Mesenchymal stem cell (in vitro differentiated cells and primary cell): Measurements from ENCODE around the gene BSG.
"Not testable (repeated sequence)": the region's sequence is repeated elsewhere in the genome, so short reads cannot be mapped to it uniquely, and the experiment has no call there.

Experiments used
- DNase-seq: peaks from one replicate; pipeline ENCODE4 v3.0.0-alpha.2; 2013
- H2AFZ ChIP-seq: one replicate; pipeline ENCODE4 v1.6.1; 2013; ENCODE audit warnings: low read depth, mild to moderate bottlenecking, control low read depth, inconsistent platforms, low read length, moderate library complexity
- H2AK5ac ChIP-seq: 2 replicates; pipeline ENCODE4 v1.6.1; 2013; ENCODE audit warnings: low read length, moderate library complexity, mild to moderate bottlenecking, inconsistent platforms; ENCODE audit not compliant: severe bottlenecking
- H2BK120ac ChIP-seq: one replicate; pipeline ENCODE4 v1.6.1; 2013; ENCODE audit warnings: low read depth, mild to moderate bottlenecking, inconsistent platforms, low read length, moderate library complexity
- H2BK12ac ChIP-seq, 2 experiments: one replicate each; pipeline ENCODE4 v1.6.1; 2013; ENCODE audit warnings: inconsistent platforms in 2 of 2, low read length in 2 of 2, mild to moderate bottlenecking in 2 of 2, moderate library complexity in 2 of 2, control low read depth in 1 of 2
- H2BK15ac ChIP-seq: one replicate; pipeline ENCODE4 v1.6.1; 2013; ENCODE audit warnings: mild to moderate bottlenecking, low read depth, inconsistent platforms; ENCODE audit not compliant: poor library complexity, severe bottlenecking
- H2BK5ac ChIP-seq: 2 replicates; pipeline ENCODE4 v1.6.1; 2013; ENCODE audit warnings: low read depth, mild to moderate bottlenecking, low read length, control low read depth, inconsistent platforms; ENCODE audit not compliant: poor library complexity, severe bottlenecking
- H3K14ac ChIP-seq, 2 experiments: one replicate each; pipeline ENCODE4 v1.6.1; 2013; ENCODE audit warnings: inconsistent platforms in 2 of 2, low read length in 2 of 2, control low read depth in 1 of 2, mild to moderate bottlenecking in 1 of 2, moderate library complexity in 1 of 2
- H3K18ac ChIP-seq, 2 experiments: one replicate each; pipeline ENCODE4 v1.6.1; 2013; ENCODE audit warnings: inconsistent platforms in 2 of 2, low read length in 2 of 2, control low read depth in 1 of 2, low read depth in 1 of 2, mild to moderate bottlenecking in 1 of 2
- H3K23ac ChIP-seq, 2 experiments: one replicate each; pipeline ENCODE4 v1.6.1; 2013; ENCODE audit warnings: inconsistent platforms in 2 of 2, low read length in 2 of 2, mild to moderate bottlenecking in 2 of 2, moderate library complexity in 2 of 2, control low read depth in 1 of 2
- H3K27ac ChIP-seq: 2 replicates; pipeline ENCODE4 v1.5.1; 2013; ENCODE audit warnings: mild to moderate bottlenecking, moderate library complexity, low read length, control low read depth, inconsistent platforms; ENCODE audit not compliant: poor library complexity, severe bottlenecking
- H3K27me3 ChIP-seq, 2 experiments: 2 replicates each; pipeline versions ENCODE4 v1.6.1 to v1.7.0; 2013; ENCODE audit warnings: low read length in 2 of 2, mild to moderate bottlenecking in 2 of 2, moderate library complexity in 2 of 2, control low read depth in 1 of 2, inconsistent platforms in 1 of 2; ENCODE audit not compliant: control insufficient read depth in 1 of 2, insufficient read depth in 1 of 2
- H3K36me3 ChIP-seq, 2 experiments: 2 replicates each; pipeline versions ENCODE4 v1.6.1 to v1.7.0; 2013; ENCODE audit warnings: low read length in 2 of 2, control low read depth in 1 of 2, inconsistent platforms in 1 of 2, low read depth in 1 of 2, mild to moderate bottlenecking in 1 of 2; ENCODE audit not compliant: insufficient read depth in 2 of 2, control insufficient read depth in 1 of 2
- H3K4ac ChIP-seq, 2 experiments: one replicate each; pipeline ENCODE4 v1.6.1; 2013; ENCODE audit warnings: inconsistent platforms in 2 of 2, low read length in 2 of 2, mild to moderate bottlenecking in 2 of 2, moderate library complexity in 2 of 2, control low read depth in 1 of 2, low read depth in 1 of 2
- H3K4me1 ChIP-seq: 2 replicates; pipeline ENCODE4 v1.6.1; 2013; ENCODE audit warnings: low read depth, low read length, control low read depth; ENCODE audit not compliant: control insufficient read depth, insufficient read depth
- H3K4me2 ChIP-seq: 2 replicates; pipeline ENCODE4 v1.6.1; 2013; ENCODE audit warnings: low read length, mild to moderate bottlenecking, inconsistent platforms; ENCODE audit not compliant: poor library complexity, severe bottlenecking
- H3K4me3 ChIP-seq, 2 experiments: 2 replicates each; pipeline versions ENCODE4 v1.5.1 to v1.7.0; 2013; ENCODE audit warnings: low read length in 2 of 2, mild to moderate bottlenecking in 2 of 2, control low read depth in 1 of 2, low read depth in 1 of 2; ENCODE audit not compliant: insufficient read depth in 1 of 2
- H3K79me1 ChIP-seq: replicated peaks from 2 replicates; pipeline ENCODE4 v1.6.1; 2013; ENCODE audit warnings: mild to moderate bottlenecking, control low read depth, low read length, inconsistent platforms; ENCODE audit not compliant: poor library complexity, severe bottlenecking
- H3K9ac ChIP-seq: 2 replicates; pipeline ENCODE4 v1.7.0; 2013; ENCODE audit warnings: mild to moderate bottlenecking, low read length, moderate library complexity
- H3K9me3 ChIP-seq: 2 replicates; pipeline ENCODE4 v1.7.0; 2013; ENCODE audit warnings: mild to moderate bottlenecking, low read length; ENCODE audit not compliant: control insufficient read depth
- H4K8ac ChIP-seq: one replicate; pipeline ENCODE4 v1.6.1; 2013; ENCODE audit warnings: inconsistent platforms, mild to moderate bottlenecking, low read length, moderate library complexity
- H4K91ac ChIP-seq: one replicate; pipeline ENCODE4 v1.6.1; 2013; ENCODE audit warnings: mild to moderate bottlenecking, low read length, inconsistent platforms
- WGBS: methylation state at CpG from one replicate; pipeline ENCODE4 v1.1.7; 2013; ENCODE audit warnings: mixed read lengths; 5-methylcytosine and 5-hydroxymethylcytosine counted together

The BSG gene

DNA sequence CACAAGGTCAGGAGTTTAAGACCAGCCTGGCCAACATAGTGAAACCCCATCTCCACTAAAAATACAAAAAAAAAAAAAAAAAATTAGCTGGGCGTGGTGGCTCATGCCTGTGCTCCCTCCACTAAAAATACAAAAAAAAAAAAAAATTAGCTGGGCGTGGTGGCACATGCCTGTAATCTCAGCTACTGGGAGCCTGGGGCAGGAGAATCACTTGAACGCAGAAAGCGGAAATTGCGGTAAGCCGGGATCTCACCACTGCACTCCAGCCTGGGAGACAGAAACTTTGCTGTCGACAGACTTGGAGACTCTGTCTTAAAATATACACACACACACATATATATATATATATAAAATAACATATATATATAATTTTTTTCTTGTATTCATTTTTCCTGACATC is 54.2 kb downstream of the BSG start:
- peaks cover 17% of the 10 kb centered on the region for H3K79me1 ChIP-seq
- H2AK5ac ChIP-seq, H3K4me3 ChIP-seq, H3K4ac ChIP-seq, H4K91ac ChIP-seq, DNase-seq, H2BK5ac ChIP-seq, H4K8ac ChIP-seq, H3K18ac ChIP-seq, H3K4me2 ChIP-seq, H2BK12ac ChIP-seq, H3K27me3 ChIP-seq, H3K9ac ChIP-seq, H3K14ac ChIP-seq, H3K23ac ChIP-seq, H2BK120ac ChIP-seq, H2AFZ ChIP-seq, H3K27ac ChIP-seq, H3K9me3 ChIP-seq, H2BK15ac ChIP-seq: not testable (repeated sequence)
- H3K4me1 ChIP-seq: peaks cover 35% of the 10 kb centered on the region
- 84% methylated on average over 4 of the region's 7 CpGs for WGBS
- peaks cover 42 to 58% of the 10 kb centered on the region in 2 experiments for H3K36me3 ChIP-seq

DNA sequence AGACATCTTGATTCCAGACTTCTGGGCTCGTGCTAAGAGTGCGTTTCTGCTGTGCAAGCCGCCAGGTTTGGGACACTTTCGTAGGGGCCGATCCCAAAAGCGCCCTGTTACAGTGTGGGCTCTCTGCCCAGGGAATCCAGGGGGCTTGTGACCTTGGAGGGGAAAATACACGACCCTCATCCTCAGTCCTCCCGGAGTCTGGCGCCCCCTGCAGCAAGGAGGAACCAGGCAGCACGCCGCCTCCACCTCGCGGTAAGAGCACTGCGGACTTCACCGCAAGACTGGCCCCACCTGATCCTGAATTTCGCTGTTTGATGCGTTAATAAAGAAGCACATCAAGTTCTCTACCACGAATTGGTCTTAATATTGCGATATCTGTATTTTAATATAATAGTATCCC is 55.8 kb downstream of the BSG start:
- Histone ChIP-seq H3K79me1 (peaks cover 20% of the 10 kb centered on the region), H3K4me2 (no peak overlapping the region), H3K9me3 (no peaks in the 10 kb centered on the region), H2AFZ (no peak overlapping the region), H2BK120ac (no peak overlapping the region), H3K23ac (no peak overlapping the region), H2BK15ac (no peak overlapping the region), H3K27me3 (no peaks in the 10 kb centered on the region), H3K4ac (no peak overlapping the region), H3K18ac (no peak overlapping the region), H3K4me1 (peaks cover 37% of the 10 kb centered on the region), H3K9ac (no peak overlapping the region), H3K4me3 (no peak overlapping the region), H4K8ac (no peak overlapping the region), H2BK12ac (no peak overlapping the region), H3K27ac (no peak overlapping the region), H4K91ac (no peak overlapping the region), H3K14ac (no peak overlapping the region), H3K36me3 (peaks cover 42% of the 10 kb centered on the region in 2 experiments), H2AK5ac (no peak overlapping the region), H2BK5ac (no peak overlapping the region)
- WGBS: 92% methylated on average over 16 of the region's 19 CpGs
- DNase-seq: no peak

DNA sequence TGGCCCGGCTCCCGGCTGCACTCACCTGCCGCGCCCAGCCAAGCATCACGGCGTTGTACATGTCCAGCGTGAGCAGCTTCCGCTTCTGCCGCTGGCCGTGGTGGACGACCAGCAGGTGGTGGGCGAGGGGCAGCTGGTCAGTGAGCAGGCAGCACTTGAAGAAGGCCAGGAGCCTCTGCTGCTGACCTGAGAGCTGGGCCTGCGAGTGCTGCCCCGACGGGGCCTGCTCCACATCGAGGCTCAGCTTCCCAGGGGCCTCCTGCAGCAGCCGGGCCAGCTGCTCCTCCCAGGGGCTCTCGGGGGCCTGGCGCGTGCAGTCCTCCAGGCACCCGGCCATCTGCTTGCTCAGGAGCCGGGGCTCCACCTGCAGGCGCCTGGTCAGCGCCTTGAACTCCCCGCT is 57.1 kb downstream of the BSG start:
- not testable (repeated sequence) for H3K4me3 ChIP-seq, H3K27me3 ChIP-seq, H2BK5ac ChIP-seq, H2BK120ac ChIP-seq, H3K4me2 ChIP-seq, H3K4ac ChIP-seq, H3K27ac ChIP-seq, H2AK5ac ChIP-seq, H4K91ac ChIP-seq, H3K18ac ChIP-seq, H3K14ac ChIP-seq, H2BK15ac ChIP-seq, H4K8ac ChIP-seq, H3K9ac ChIP-seq, H2AFZ ChIP-seq, H3K23ac ChIP-seq, H2BK12ac ChIP-seq, H3K9me3 ChIP-seq, DNase-seq
- Histone ChIP-seq H3K79me1 (peaks cover 25% of the 10 kb centered on the region), H3K36me3 (peaks cover 31 to 35% of the 10 kb centered on the region in 2 experiments), H3K4me1 (peaks cover 31% of the 10 kb centered on the region)
- 91% methylated on average over 20 of the region's 25 CpGs for WGBS

DNA sequence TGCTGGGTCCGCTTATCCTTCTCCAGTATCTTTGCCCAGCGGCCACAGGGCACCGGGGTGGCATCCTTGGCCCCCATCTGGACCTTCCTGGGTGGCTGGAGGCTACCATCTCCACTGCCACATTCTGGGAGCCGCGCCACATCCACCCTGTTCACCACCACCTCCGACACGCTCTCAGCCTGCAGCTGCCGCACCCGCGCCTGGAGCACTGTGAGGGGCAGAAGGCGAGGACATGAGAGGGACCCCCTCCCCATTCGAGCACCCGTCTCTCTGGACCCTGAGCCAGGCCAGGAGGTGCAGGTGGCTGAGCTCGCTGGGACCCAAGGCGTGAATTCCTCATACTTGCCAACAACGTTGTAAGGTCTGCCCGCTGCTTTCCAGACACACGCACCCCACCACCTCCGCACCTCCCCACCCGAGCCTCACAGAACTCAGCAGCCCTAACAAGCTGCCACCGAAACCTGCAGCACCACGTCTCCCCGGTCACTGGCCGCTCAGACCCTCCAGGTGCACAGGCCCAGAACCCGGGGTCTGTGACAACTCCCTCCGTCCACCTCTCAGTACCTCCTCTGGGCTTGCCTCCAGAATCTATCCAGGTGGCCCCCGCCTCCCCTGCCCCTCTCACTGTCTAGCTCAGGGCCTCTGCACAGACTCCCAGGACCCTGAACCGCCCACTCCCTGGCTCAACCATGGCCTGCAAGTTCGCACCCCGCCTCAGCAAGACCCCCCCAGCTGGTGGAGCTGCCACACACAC is 57.7 kb downstream of the BSG start:
- WGBS: 94% methylated on average over 30 of the region's 30 CpGs
- Histone ChIP-seq H3K9me3 (no peaks in the 10 kb centered on the region), H3K4me2 (no peak overlapping the region), H2AK5ac (no peak overlapping the region), H2BK15ac (no peak overlapping the region), H3K4me1 (peaks cover 27% of the 10 kb centered on the region), H4K91ac (no peak overlapping the region), H3K79me1 (peaks cover 22% of the 10 kb centered on the region), H3K27me3 (no peaks in the 10 kb centered on the region), H2BK5ac (no peak overlapping the region), H3K9ac (no peak overlapping the region), H3K14ac (no peak overlapping the region), H2BK120ac (no peak overlapping the region), H2BK12ac (no peak overlapping the region), H2AFZ (no peak overlapping the region), H4K8ac (no peak overlapping the region), H3K4ac (no peak overlapping the region), H3K36me3 (peaks cover 26 to 29% of the 10 kb centered on the region in 2 experiments), H3K27ac (no peak overlapping the region), H3K23ac (no peak overlapping the region), H3K4me3 (no peak overlapping the region), H3K18ac (no peak overlapping the region)
- no peak for DNase-seq
